ENCODE measurements around the gene ALDH8A1.
A peak's percentile ranks its signal among the peaks of the same experiment; 100 is the strongest.
"Not testable (repeated sequence)": the region's sequence is repeated elsewhere in the genome, so short reads cannot be mapped to it uniquely, and the experiment has no call there.

ALDH8A1 gene

GRCh38 chr6:134911547-134911946, 38.4 kb downstream of the ALDH8A1 start:
- DNase-seq (ENCODE audit: low read depth in 4 of 4, low spot score in 1 of 4), result no peak

- DNase-seq (ENCODE audit: low read depth in 4 of 4, low spot score in 1 of 4), result no peak
These were observed 39.3 kb downstream of the ALDH8A1 start for GRCh38 chr6:134910593-134910935.

- no peak for DNase-seq (ENCODE audit: low read depth in 4 of 4, low spot score in 1 of 4)
These were observed 40.0 kb downstream of the ALDH8A1 start for GRCh38 chr6:134909701-134910592.

- no peak for DNase-seq (ENCODE audit: low read depth in 4 of 4, low spot score in 1 of 4)
These were observed 40.9 kb downstream of the ALDH8A1 start for GRCh38 chr6:134908906-134909516.

GRCh38 chr6:134904731-134905130, 45.2 kb downstream of the ALDH8A1 start:
- DNase-seq (ENCODE audit: low read depth in 4 of 4, low spot score in 1 of 4), result not testable (repeated sequence)

- DNase-seq (ENCODE audit: low read depth in 4 of 4, low spot score in 1 of 4), result no peak
These were observed 46.5 kb downstream of the ALDH8A1 start for GRCh38 chr6:134903448-134903847.

- DNase-seq (ENCODE audit: low read depth in 4 of 4, low spot score in 1 of 4), result no peak
These were observed 47.0 kb downstream of the ALDH8A1 start for GRCh38 chr6:134902936-134903335.

- no peak for DNase-seq (ENCODE audit: low read depth in 4 of 4, low spot score in 1 of 4)
These were observed 47.6 kb downstream of the ALDH8A1 start for GRCh38 chr6:134902074-134902861.

- no peak for DNase-seq (ENCODE audit: low read depth in 4 of 4, low spot score in 1 of 4)
These were observed 51.3 kb downstream of the ALDH8A1 start for GRCh38 chr6:134898575-134898974.

- DNase-seq (ENCODE audit: low read depth in 4 of 4, low spot score in 1 of 4), result not testable (repeated sequence)
These were observed 51.7 kb downstream of the ALDH8A1 start for GRCh38 chr6:134898166-134898565.

- no peak for DNase-seq (ENCODE audit: low read depth in 4 of 4, low spot score in 1 of 4)
These were observed 53.0 kb downstream of the ALDH8A1 start for GRCh38 chr6:134896910-134897309.

GRCh38 chr6:134894800-134895199, 55.1 kb downstream of the ALDH8A1 start:
- DNase-seq (ENCODE audit: low read depth in 4 of 4, low spot score in 1 of 4), result no peak

GRCh38 chr6:134892362-134892761, 57.5 kb downstream of the ALDH8A1 start:
- no peak for DNase-seq (ENCODE audit: low read depth in 4 of 4, low spot score in 1 of 4)

GRCh38 chr6:134891633-134892032, 58.3 kb downstream of the ALDH8A1 start:
- no peak for DNase-seq (ENCODE audit: low read depth in 4 of 4, low spot score in 1 of 4)

- no peak for DNase-seq (ENCODE audit: low read depth in 4 of 4, low spot score in 1 of 4)
These were observed 61.6 kb downstream of the ALDH8A1 start for GRCh38 chr6:134888316-134888715.

- DNase-seq (ENCODE audit: low read depth in 4 of 4, low spot score in 1 of 4), result no peak
These were observed 65.1 kb downstream of the ALDH8A1 start for GRCh38 chr6:134884752-134885151.

GRCh38 chr6:134883314-134883713, 66.6 kb downstream of the ALDH8A1 start:
- no peak for DNase-seq (ENCODE audit: low read depth in 4 of 4, low spot score in 1 of 4)

- peak in 2 of 4 experiments; percentile 12 to 28 for DNase-seq (ENCODE audit: low read depth in 4 of 4, low spot score in 1 of 4)
These were observed 67.4 kb downstream of the ALDH8A1 start for GRCh38 chr6:134882426-134883038.

GRCh38 chr6:134880487-134881190, 69.3 kb downstream of the ALDH8A1 start:
- no peak for DNase-seq (ENCODE audit: low read depth in 4 of 4, low spot score in 1 of 4)

GRCh38 chr6:134878136-134878535, 71.8 kb downstream of the ALDH8A1 start:
- no peak for DNase-seq (ENCODE audit: low read depth in 4 of 4, low spot score in 1 of 4)

- DNase-seq (ENCODE audit: low read depth in 4 of 4, low spot score in 1 of 4), result no peak
These were observed 74.5 kb downstream of the ALDH8A1 start for GRCh38 chr6:134875367-134875766.
